Fibroblast of the aortic adventitia (primary cell): ENCODE data around the gene PSAT1. TPM values are rescaled to one million over a fixed set of nuclear protein-coding genes. Genes with fewer than 3 reads are reported as not detected.
A peak's percentile ranks its signal among the peaks of the same experiment; 100 is the strongest.

ENCODE experiments used
- DNase-seq: peaks from one replicate; pipeline ENCODE4 v3.0.0-alpha.2; 2010; ENCODE audit warnings: low read depth
- H3K4me3 ChIP-seq: 2 replicates; pipeline ENCODE4 v1.5.1; 2011; ENCODE audit warnings: low read depth, mild to moderate bottlenecking, control low read depth, low read length, moderate library complexity
- total RNA-seq: library from RNA; depleted of rRNA; stranded (reverse); fragments of >200 nt; gene quantifications from 2 replicates; pipeline ENCODE4 v1.2.3, GENCODE V29; 2012; ENCODE audit warnings: low replicate concordance
- TF ChIP-seq, protein P1 (sequence below): IDR thresholded peaks from 2 replicates; pipeline ENCODE4 v1.5.1; 2011; ENCODE audit warnings: mild to moderate bottlenecking, low read length, control low read depth, inconsistent platforms; ENCODE audit not compliant: insufficient read depth

PSAT1 gene
- total RNA-seq, 1 donor: 308 TPM

GRCh38 chr9:78321505-78321904 lies 24.6 kb downstream of the PSAT1 start:
- no peak for DNase-seq
- TF ChIP-seq, protein P1, sequence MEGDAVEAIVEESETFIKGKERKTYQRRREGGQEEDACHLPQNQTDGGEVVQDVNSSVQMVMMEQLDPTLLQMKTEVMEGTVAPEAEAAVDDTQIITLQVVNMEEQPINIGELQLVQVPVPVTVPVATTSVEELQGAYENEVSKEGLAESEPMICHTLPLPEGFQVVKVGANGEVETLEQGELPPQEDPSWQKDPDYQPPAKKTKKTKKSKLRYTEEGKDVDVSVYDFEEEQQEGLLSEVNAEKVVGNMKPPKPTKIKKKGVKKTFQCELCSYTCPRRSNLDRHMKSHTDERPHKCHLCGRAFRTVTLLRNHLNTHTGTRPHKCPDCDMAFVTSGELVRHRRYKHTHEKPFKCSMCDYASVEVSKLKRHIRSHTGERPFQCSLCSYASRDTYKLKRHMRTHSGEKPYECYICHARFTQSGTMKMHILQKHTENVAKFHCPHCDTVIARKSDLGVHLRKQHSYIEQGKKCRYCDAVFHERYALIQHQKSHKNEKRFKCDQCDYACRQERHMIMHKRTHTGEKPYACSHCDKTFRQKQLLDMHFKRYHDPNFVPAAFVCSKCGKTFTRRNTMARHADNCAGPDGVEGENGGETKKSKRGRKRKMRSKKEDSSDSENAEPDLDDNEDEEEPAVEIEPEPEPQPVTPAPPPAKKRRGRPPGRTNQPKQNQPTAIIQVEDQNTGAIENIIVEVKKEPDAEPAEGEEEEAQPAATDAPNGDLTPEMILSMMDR: no peak

GRCh38 chr9:78324068-78324650 lies 27.2 kb downstream of the PSAT1 start:
- TF ChIP-seq, protein P1: no peak
- no peak overlapping the region for H3K4me3 ChIP-seq
- no peak for DNase-seq

More at GRCh38 chr9:78321505-78321904, 24.6 kb downstream of the PSAT1 start:
- H3K4me3 ChIP-seq: no peak overlapping the region

DNA sequence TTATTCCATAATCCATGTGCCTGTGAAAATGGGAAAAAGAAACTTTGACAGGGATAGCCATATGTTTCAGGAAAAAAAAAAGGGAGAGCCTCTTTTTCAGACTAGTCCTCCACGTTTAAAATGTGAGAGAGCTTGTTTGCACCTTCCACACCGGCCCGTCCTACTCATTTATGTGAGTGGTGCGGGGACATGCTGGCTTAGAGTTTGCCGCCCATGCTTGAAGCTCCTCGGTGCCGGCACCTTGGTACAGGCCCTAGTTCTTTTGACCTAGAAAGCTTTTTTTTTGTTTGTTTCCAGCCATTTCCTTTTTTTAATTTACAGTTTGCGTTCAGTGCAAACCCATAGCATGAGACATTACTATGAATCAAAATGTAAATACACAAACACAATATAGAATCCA lies 27.8 kb downstream of the PSAT1 start:
- no peak overlapping the region for H3K4me3 ChIP-seq
- TF ChIP-seq, protein P1: no peak
- DNase-seq: no peak

- peak; percentile 27 for DNase-seq
- no peak overlapping the region for H3K4me3 ChIP-seq
- TF ChIP-seq, protein P1: no peak
Measured at GRCh38 chr9:78325343-78325742, 28.4 kb downstream of the PSAT1 start.

- no peak overlapping the region for H3K4me3 ChIP-seq
- TF ChIP-seq, protein P1: no peak
- no peak for DNase-seq
Measured at GRCh38 chr9:78325846-78326360, 29.0 kb downstream of the PSAT1 start.

DNA sequence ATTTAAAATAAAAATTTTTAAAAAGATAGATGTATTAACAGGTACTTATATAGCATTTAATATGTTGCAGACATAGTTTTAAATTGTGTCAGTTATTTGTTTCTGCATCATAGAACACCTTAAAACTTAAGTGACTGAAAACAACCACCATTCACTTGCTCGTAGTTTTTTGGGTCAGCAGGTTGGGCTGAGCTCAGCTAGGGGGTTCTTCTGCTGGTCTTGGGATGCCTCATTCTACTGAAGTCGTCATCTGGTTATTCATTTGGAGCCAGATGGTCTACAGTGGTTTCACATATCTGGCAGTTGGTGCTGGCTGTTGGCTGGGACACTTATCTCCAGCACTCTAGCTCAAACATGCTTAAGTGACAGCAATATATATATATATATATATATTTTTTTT lies 29.6 kb downstream of the PSAT1 start:
- no peak overlapping the region for H3K4me3 ChIP-seq
- TF ChIP-seq, protein P1: no peak
- DNase-seq: no peak

GRCh38 chr9:78332381-78332780 lies 35.5 kb downstream of the PSAT1 start:
- no peak overlapping the region for H3K4me3 ChIP-seq
- TF ChIP-seq, protein P1: no peak
- DNase-seq: no peak
